ENCODE data around the gene SORCS2.

SORCS2 gene

DNA sequence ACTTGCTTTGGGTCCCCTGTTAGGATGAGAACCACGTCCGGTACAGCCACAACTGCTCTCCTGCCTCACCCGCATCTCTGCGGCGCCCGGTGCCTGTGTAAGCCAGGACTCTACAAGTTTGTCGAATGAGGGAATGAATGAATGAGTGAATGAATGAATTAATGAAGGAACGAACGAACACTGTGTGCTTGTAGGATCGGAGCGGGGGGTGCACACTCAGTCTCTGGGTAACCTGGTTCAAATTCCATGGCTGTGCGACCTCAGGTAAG, 443.8 kb downstream of the SORCS2 start:
- in situ Hi-C loops (cut with MboI; ENCODE audit: low sequenced_read_pairs) = no loop called here

DNA sequence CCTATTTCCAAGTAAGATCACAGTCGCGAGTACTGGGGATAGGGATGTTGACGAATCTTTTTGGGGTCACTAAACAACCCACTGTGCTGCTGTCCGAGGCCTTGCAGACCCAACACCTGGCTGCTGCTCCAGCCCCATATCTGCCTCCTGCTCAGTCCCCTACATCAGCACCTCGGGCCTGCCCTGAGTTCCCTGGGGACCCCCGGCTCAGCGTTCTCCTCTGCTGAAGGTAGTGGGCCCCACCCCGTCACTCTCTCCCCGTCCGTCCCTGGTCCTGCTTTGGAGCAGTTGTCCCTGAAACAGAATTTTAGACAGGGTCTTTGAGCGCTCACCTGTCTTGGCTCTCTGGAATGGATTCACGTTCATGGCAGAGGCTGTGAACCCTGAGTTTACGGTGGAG, 444.8 kb downstream of the SORCS2 start:
- in situ Hi-C loops (cut with MboI; ENCODE audit: low sequenced_read_pairs) = no loop called here

DNA sequence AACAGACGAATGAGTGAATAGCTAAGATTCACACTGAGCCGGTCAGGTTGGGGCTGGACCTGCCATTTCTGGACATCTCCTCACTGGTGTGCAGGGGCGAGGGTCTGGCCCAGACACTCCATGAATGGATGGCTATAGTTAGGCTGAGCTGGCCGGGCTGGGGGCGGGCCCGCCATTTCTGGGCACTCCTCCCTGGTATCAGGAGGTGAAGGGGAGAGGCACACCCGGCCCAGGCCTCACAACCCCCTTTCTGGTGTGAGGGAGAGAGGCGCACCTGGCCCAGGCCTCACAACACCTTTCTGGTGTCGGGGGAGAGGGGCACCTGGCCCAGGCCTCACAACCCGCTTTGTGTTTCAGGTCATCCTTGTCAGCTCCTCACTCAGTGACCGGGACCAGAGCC, 445.6 kb downstream of the SORCS2 start:
- in situ Hi-C loops (cut with MboI; ENCODE audit: low sequenced_read_pairs) = no loop called here

DNA sequence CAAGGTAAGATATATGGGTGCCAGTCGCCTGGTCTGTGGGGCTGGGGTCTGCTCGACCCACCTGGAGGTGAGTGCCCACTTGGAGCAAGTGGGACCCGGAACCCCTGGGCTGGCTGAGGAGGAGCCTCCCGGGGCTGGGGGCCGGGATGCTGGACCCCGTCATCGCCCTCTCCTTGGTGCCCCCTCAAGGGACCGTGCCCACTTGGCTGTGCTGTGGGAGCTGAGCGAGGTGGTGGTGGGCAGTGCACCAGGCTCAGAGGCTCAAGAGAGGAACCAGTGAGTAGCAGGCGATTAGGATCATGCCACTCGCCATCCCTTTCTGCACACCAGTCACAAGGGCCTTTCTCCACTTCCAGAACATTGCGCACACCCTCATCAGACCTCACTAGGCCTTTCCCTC, 446.2 kb downstream of the SORCS2 start:
- in situ Hi-C loops (cut with MboI; ENCODE audit: low sequenced_read_pairs) = no loop called here

DNA sequence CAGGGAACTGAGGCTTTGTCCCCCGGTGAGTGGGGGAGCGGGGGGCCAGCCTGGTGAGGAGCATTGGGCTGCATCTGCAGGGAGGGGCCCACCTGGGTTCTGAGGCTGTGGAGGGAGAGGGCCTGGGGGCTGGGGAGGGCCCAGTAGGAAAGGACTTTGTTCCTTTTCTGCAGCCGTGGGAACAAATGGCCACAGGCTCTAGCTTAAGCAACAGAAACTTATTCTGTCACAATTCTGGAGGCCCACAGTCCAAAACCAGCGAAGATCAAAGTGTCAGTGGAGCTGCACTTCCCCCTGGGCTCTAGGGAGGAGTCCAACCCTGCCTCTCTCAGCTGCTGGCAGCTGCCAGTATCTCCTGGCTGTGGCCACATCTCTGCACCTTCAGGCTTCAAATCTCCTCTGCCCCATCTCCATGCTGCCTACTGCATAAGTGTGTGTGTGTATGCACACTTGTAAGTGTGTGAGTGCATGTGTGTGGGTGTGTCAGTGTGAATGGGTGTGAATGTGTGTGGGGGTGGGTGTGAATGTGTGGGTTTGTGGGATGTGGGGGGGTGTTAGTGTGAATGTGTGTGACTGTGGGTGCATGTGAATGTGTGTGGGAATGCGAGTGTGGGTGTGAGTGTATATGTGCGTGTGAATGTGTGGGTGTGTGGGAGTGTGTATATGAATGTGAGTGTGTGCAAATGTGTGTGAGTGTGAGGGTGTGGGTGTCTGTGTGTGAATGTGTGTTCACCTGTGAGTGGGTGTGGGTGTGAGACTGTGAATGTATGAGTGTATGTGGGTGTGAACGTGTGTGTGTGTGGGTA, 446.8 kb downstream of the SORCS2 start:
- in situ Hi-C loops (cut with MboI; ENCODE audit: low sequenced_read_pairs) = no loop called here

DNA sequence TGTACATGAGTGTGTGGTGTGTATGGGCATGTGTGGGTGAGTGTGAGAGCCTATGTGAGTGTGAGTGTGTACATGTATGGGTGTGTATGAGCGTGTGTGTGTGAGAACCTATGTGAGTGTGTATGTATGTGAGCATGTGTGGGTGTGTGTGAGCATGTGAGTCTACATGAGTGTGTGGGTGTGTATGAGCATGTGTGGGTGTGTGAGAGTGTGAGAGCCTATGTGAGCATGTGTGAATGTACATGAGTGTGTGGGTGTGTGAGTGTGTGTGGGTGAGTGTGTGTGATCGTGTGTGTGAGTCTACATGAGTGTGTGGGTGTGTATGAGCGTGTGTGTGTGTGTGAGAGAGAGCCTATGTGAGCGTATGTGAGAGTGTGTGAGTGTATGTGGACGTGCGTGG, 447.8 kb downstream of the SORCS2 start:
- in situ Hi-C loops (cut with MboI; ENCODE audit: low sequenced_read_pairs) = no loop called here

DNA sequence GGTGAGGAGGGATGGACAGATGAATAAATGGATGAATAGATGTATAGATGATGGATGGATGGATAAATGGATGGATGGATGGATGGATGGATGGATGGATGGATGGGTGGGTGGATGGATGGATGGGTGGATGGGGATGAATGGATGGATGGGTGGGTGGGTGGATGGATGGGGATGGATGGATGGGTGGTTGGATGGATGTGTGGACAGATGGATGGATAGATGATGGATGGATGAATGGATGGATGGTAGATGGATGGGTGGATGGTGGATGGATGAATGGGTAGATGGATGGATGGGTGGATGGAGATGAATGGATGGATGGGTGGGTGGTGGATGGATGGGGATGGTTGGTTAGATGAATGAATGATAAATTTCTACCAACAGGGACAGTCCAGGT, 449.4 kb downstream of the SORCS2 start:
- in situ Hi-C loops (cut with MboI; ENCODE audit: low sequenced_read_pairs) = no loop called here

DNA sequence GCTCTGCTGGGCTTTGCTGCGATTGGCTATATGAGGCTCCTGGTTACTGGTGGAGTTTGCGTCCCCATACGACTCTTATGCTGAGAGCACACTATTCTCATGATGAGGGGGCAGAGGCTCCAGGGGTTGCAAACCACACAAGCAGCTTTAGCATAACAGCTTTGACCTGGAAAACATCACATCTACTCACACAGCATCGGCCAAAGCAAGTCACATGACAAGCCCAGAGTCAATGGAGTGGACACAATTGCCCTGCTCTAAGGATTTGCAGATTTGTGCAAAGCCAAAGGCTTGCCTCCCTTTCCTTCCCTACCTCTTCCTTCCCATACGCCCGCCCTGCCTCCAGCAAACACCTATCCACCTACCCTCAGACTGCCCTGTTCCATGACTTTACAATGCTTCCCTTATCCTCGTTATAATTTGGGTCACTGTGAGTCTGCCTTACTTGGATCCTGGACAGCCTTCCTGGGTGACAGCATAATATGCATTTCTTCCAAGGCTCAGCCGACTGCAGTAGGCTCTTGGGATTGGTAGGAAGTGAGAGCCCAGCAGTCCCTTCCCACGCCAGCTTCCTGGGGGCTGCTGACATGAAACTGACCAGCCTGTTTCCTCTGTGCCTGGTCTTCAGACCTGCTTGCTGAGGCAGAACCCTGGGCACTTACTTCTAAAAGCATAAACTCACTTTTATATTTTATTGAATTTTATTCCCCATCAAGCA, 450.6 kb downstream of the SORCS2 start:
- in situ Hi-C loops (cut with MboI; ENCODE audit: low sequenced_read_pairs) = no loop called here

DNA sequence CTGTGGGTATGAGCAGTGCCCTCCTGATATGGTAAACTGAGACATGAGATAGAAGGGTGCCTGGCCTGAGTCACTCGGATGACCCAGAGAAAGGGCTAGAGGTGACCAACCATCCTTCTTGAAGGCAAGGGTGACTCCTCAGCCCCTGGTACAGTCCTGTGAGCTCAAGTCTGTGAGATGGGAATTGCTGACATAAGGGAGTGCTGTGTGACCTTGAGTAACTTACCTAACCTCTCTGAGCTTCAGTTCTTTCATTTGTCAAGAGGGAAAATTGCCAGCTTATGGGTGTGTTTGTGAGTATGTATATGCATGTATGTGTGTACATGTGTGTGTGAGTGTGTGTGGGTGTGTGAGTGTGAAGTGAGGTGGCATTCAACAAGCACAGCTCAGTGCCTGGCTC, 452.8 kb downstream of the SORCS2 start:
- in situ Hi-C loops (cut with MboI; ENCODE audit: low sequenced_read_pairs) = no loop called here

DNA sequence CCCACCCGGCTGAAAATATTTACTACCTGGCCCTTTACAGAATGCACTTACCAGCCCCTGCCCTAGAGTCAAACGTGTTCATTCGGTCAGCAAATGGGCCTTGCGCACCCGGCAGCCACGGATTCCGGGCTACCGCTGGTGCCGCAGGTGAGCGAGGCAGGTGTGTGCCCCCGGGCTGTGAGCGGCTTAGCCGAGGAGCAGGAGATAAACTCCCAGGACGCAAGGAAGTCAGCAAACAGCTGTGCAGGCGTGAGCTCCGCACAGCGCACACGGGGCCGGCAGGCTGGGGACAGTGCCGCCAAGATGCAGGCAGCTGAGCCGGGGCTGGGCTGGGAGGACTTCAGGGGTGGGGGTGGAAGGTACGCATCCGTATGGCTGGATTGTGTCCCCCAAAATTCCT, 453.6 kb downstream of the SORCS2 start:
- in situ Hi-C loops (cut with MboI; ENCODE audit: low sequenced_read_pairs) = no loop called here

DNA sequence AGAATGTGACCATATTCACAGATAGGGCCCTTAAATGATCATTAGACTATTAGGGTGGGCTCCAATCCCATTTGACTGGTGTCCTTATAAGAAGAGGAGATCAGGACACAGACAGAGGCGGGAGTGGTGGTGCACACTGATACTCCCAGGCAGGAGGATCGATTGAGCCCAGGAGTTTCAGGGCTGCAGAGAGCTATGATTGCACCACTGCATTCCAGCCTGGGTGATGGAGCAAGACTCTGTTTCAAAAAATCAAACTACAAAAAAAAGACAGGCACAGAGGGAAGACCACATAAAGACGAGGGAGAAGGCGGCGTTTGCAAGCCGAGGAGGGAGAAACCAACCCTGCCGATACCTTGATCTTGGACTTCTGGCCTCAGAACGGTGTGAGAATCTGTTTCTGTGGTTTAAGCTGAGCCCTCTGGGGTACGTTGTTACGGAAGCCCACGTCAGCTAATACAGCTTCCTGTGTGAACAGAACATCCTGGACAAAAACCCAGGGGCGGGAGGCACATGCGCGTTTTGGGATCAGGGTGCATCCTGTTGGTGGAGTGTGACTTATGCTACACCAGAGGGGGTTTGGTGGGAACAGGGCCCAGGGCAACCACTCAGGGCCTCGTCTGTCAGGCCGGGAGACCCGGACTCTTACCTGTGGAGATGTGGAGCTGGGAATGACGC, 454.2 kb downstream of the SORCS2 start:
- in situ Hi-C loops (cut with MboI; ENCODE audit: low sequenced_read_pairs) = no loop called here

DNA sequence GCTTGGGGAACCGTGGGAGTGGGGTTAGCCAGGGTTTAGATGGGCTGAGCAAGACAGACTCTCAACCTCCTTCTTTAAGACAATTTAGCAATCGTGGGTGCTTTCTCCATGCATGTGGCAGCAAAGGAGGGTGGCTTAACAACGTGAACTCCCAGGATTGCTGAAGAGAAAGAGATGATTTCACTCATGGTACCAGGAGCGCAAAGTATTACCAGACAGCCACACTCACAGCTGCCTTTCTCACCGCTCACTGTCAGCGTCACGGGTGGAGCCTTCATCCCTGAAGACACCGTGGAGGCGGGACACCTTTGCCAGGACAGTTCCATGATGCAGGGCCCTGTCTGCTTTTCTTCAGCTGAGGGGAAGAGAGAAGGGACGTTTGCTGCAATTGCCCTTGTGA, 454.8 kb downstream of the SORCS2 start:
- in situ Hi-C loops (cut with MboI; ENCODE audit: low sequenced_read_pairs) = no loop called here

DNA sequence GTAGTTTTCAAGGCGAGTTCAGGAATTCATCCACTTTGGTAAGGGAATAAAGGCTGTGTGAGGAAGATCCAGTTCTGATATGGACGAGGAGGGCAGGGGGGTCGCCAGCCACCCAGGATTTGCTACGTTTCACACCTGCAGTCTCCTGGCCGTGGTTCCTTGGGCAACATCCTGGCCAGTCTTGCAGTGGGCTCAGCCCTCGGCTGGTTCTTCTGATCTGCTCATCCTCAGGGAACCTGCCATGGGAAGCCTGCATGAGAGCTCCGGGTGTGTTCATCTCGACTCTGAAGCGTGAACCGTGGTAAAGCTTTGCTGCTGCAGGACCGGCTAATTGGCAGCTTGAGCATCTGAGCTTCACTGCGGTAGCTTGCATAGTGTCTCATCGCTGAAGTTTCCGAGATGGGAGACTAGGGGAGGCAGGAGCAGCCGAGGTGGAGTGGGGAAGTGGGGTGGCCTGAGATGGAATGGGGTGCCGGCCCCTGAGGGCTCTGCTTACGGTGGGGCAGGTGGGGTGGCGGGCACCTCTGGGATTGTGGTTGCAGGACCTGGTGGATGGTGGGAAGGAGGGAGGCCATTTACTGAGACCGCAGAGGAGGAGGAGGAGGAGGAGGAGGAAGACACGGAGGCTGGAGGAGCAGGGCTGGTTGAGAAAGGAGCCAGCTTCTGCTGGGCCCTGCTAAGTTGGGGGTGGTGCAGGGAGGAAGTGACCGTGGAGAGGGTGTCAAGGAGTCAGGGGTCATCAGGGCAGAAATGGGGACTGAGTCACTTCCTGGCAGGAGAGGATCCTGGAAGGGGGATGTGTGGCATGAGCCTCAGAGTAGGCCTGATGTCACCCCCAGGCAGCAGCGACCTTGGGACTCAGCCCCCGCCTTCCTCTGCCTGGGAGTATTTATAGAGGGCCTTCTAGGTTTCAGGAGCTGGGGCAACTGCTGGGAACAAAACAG, 455.5 kb downstream of the SORCS2 start:
- in situ Hi-C loops (cut with MboI; ENCODE audit: low sequenced_read_pairs) = no loop called here

DNA sequence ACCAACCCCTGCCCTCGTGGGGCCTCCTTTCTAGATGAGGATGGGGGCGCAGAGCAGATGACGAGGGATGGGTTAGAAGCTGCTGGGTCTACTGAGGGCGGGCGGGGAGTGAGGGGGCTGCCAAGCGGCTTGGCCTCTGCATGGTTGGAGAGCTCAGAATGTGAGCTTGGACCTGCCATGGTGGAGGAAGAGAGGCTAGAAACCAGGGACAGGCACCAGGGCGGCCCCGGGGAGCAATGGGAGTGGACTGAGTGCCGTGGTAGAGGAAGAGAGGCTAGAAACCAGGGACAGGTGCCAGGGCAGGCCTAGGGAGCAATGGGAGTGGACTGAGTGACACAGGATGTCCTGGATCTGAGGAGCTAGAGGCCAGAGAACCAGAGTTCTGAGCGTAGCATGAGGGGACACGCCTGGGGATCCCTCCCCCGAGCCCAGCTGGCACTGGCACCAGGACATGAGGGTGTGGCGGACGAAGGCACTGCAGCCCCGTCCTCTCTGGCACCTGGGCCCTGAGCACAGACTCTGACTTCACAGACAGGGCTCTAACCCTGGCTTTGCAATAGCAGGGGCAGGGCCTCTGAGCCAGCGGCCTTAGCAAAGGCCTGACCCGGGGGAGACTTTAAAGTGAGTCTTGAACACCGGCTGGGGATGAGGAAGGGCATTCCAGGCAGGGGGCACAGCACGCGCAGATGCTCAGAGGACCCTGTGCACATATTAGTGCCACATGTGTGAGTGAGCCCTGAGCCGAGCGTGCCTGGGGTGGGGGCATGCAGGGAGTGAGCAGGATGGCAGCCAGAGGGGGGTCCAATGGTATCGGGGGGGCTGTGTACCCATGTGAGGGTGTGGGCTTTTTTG, 456.4 kb downstream of the SORCS2 start:
- in situ Hi-C loops (cut with MboI; ENCODE audit: low sequenced_read_pairs) = no loop called here

DNA sequence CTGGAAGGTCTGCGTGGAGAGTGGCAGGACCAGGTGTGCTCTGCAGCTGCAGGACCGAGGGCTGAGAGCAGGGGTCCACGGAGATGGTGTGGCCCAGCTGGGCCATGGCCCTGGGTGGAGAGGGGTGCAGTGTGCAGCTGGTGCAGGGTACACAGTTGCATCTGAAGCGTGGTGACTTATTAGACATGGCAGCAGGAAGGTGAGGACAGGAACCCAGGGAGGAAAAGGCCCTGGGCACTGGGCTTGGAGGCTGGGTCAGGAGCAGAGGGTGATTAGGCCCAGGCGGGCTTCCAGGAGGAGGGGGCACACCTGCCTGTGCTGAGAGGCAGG, 457.0 kb downstream of the SORCS2 start:
- in situ Hi-C loops (cut with MboI; ENCODE audit: low sequenced_read_pairs) = no loop called here

DNA sequence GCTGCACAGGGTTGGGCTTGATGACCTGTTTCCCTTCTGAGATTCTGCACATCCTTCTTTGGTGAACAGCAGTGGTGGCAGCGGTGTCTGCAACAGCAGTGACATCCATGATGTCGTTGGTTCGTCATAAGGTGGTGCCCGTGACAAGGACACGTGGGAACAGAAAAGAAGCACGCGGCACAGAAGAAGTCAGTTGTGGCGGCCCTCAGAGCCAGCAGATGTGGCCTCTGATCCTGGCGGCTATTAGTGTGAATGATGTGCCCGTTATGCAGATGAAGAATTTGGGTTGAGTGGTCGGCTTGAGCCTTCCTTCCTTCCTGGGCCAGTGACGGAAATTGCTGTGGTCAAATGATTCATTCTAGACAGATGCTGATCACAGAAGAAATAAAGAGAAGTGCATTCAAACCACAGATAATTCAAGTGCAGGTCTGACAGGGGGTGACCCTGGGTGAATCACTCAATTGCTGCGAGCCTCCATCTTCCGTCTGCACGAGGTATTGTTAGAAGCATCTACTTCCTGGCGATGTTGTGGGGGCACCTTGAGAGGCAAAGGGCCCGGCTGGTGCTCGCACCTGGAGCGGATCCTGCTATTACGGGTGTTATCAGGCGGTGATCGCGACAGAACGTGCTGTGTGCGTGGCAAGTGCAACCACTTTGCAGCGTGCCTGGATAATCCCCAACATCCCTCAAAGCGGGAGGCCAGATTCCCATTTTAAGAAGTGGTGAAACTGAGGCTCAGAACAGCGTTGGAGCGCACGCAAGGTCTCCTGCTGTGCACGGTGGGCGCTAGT, 457.6 kb downstream of the SORCS2 start:
- in situ Hi-C loops (cut with MboI; ENCODE audit: low sequenced_read_pairs) = no loop called here

DNA sequence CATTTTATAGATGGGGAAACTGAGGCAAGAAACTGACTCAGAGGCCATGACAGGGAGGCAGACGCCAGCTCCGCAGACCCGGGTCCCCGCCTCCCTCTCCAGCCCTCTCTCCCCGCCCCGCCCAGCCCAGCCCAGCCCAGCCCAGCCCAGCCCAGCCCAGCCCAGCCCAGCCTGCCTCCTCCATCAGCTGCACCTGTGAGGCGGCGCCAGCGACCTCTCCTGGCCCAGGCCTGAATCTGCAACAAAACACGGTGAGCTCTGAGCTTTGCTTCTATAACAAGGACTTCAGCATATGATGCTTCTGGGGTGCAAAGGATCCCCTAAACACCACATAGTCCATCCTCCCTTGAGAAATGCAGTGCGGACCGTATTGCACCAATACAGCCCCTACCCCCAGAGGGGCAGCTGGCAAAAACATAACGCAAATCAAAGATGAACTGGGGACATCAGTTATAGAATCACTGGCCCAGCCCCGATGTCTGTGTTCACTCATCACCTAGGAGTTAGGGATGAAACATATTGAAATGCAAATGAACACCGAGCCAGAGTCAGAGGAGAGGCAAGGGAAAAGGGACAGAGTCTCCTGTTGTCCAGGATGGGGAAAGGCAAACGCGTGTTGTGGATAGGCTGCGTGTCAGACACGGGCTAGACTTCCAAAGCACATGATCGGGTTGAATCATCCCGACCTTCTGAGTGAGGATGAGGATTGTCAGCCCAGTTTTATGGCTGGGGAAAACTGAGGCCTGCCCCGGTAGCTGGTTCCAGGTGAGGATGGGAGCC, 458.5 kb downstream of the SORCS2 start:
- in situ Hi-C loops (cut with MboI; ENCODE audit: low sequenced_read_pairs) = no loop called here

DNA sequence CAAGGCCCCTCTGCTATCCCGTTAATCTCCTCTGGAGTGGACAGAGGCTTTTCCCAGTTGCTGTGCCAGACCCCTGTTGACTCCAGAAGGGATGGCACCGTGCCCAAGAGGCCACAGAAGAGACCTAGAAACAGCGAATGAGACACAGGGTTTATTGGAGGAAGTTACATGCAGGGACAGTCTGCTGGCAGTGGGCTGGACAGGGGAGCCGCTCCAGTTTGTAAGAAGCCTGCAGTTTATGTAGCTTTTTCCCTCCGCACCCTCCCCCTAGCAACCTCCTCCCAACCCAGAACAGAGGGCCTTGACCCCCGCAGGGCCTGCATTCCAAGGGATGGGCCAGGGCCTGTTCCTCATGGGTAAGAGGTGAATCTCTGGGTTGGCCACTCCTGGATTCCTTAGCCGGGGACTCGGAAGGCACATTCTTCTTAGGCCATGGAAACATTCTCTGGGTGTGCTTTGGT, 459.2 kb downstream of the SORCS2 start:
- in situ Hi-C loops (cut with MboI; ENCODE audit: low sequenced_read_pairs) = no loop called here

DNA sequence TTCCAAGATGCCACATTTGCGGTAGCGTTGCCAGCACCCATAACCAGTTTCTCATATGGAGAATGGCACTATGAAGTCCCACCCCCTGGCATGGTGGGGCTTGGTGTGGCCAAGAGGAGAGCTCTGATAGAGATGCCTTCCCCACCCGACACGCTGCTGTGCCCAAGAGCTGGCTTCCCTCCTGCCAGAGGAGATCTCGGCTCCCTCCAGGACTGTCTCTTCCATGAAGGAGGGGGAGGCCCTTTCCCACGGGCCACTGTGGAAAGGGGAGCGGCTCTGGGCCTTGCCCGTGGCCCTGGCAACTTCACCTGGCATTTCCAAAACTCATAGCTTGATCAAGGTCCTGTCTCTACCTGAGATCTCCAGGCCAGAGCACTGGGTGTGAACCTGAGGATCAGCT, 459.7 kb downstream of the SORCS2 start:
- in situ Hi-C loops (cut with MboI; ENCODE audit: low sequenced_read_pairs) = no loop called here
